Neutrophil (primary cell): ENCODE results near the gene WLS.
"Not testable (repeated sequence)": the region's sequence is repeated elsewhere in the genome, so short reads cannot be mapped to it uniquely, and the experiment has no call there.

Experiments
- H3K27ac ChIP-seq: fragments of 200-600 bp; sonication (generic); 2 replicates; pipeline ENCODE4 v1.5.1; 2016; ENCODE audit warnings: mild to moderate bottlenecking, moderate library complexity
- H3K27me3 ChIP-seq: fragments of 200-600 bp; sonication (generic); 2 replicates; pipeline ENCODE4 v1.6.0; 2016; ENCODE audit warnings: mild to moderate bottlenecking
- H3K36me3 ChIP-seq: fragments of 200-600 bp; sonication (generic); 2 replicates; pipeline ENCODE4 v1.5.1; 2017
- H3K4me1 ChIP-seq, 2 experiments: fragments of 200-600 bp in 1 of 2; sonication (generic) in 1 of 2; 1 replicate in 1 of 2; 2 replicates in 1 of 2; pipeline versions ENCODE4 v1.5.1 to v1.6.1; 2013 to 2016; ENCODE audit warnings: low read depth in 1 of 2, low read length in 1 of 2, mild to moderate bottlenecking in 1 of 2, moderate library complexity in 1 of 2; ENCODE audit not compliant: control insufficient read depth in 1 of 2, insufficient read depth in 1 of 2
- H3K4me3 ChIP-seq, 2 experiments: fragments of 200-600 bp in 1 of 2; sonication (generic) in 1 of 2; 1 replicate in 1 of 2; 2 replicates in 1 of 2; pipeline ENCODE4 v1.5.1; 2013 to 2016; ENCODE audit warnings: low read depth in 1 of 2, low read length in 1 of 2, mild to moderate bottlenecking in 1 of 2, moderate library complexity in 1 of 2
- H3K9me3 ChIP-seq: fragments of 200-600 bp; sonication (generic); 2 replicates; pipeline ENCODE4 v1.5.1; 2016
- CTCF ChIP-seq: fragments of 200-600 bp; sonication (generic); IDR thresholded peaks from 2 replicates; pipeline ENCODE4 v1.5.1; 2016; ENCODE audit warnings: antibody characterized with exemption

The WLS gene

GRCh38 chr1:68164918-68165317 is 67.4 kb downstream of the WLS start:
- H3K27me3 ChIP-seq = no peaks in the 10 kb centered on the region

GRCh38 chr1:68163220-68163619 is 69.1 kb downstream of the WLS start:
- no peaks in the 10 kb centered on the region for H3K36me3 ChIP-seq
- TF ChIP-seq CTCF = no peak
- no peaks in the 10 kb centered on the region for H3K9me3 ChIP-seq
- no peak overlapping the region for H3K4me3 ChIP-seq
- H3K27ac ChIP-seq = no peak overlapping the region
- H3K27me3 ChIP-seq = no peaks in the 10 kb centered on the region
- peaks cover 5 to 6% of the 10 kb centered on the region in 2 experiments for H3K4me1 ChIP-seq

More at GRCh38 chr1:68164918-68165317, 67.4 kb downstream of the WLS start:
- Histone ChIP-seq H3K27ac (no peak overlapping the region), H3K36me3 (no peaks in the 10 kb centered on the region), H3K4me1 (no peaks in the 10 kb centered on the region), H3K4me3 (no peak overlapping the region), H3K9me3 (no peaks in the 10 kb centered on the region)
- TF ChIP-seq CTCF = no peak

DNA sequence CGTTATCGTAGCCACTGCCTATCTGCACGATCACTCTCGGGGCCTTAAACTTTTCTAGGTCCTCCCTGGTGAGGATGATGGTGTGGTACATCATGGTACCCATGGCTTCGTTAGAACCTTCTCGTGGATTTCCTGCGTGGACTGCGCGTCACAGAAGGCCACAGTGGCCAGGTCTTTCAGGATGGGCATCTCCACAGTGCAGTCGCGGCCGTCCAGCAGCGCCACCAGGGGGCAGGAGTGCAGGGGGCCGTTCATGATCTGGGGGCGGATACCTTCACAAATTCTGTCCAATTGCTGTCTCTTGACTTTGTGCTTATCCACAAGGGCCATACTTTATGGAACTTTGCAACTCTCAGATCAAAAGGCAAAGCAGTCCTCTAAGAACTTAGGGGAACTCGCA is 69.6 kb downstream of the WLS start:
- H3K27ac ChIP-seq = no peak overlapping the region
- peaks cover 5 to 6% of the 10 kb centered on the region in 2 experiments for H3K4me1 ChIP-seq
- no peak for TF ChIP-seq CTCF
- no peaks in the 10 kb centered on the region for H3K36me3 ChIP-seq
- no peaks in the 10 kb centered on the region for H3K9me3 ChIP-seq
- no peaks in the 10 kb centered on the region for H3K27me3 ChIP-seq
- no peak overlapping the region for H3K4me3 ChIP-seq

- not testable (repeated sequence) for H3K27me3 ChIP-seq, H3K4me1 ChIP-seq, H3K27ac ChIP-seq, H3K36me3 ChIP-seq, H3K9me3 ChIP-seq, H3K4me3 ChIP-seq
Observed at GRCh38 chr1:68161672-68162071, 70.7 kb downstream of the WLS start.

DNA sequence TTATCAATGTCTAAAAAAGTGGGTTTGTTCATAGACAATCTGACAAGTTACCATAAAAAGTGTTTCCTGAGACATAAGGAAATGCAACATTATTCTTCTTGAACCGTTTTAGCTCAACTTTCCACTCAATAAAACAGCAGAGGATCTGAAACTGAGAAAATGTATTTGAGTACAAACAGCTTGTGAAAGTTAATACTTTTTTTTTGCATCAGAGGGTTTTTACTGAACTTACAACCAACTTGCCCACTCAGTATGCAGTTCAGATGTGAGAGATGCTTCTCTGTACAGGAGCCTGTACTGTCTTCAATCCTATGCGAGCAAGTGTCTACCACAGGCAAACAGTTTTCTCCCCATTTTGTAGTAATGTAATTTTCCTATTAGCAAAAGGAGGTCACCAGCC is 71.4 kb downstream of the WLS start:
- not testable (repeated sequence) for H3K36me3 ChIP-seq, H3K9me3 ChIP-seq, H3K27ac ChIP-seq, H3K4me1 ChIP-seq, H3K27me3 ChIP-seq, H3K4me3 ChIP-seq

DNA sequence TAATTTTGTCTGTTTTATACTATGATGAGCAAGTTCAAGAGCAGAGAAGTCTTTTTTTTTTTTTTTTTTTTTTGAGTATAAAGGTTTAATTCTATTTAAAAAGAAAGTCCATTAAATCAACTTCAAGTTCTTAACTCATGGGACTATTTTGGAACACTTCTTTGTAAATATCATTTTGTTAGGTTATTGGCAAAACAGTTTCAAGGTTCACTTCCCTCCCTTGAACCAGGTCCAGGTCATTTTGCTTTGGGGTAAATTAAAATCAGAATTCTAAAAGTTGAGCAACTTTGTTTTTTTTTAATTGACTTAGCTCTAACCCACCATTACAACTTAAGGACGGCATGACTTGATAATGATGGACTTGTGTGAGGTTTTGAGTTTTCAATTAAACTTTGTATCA is 72.3 kb downstream of the WLS start:
- H3K4me1 ChIP-seq = peaks cover 5 to 6% of the 10 kb centered on the region in 2 experiments
- H3K27ac ChIP-seq = no peak overlapping the region
- no peak overlapping the region for H3K4me3 ChIP-seq
- H3K27me3 ChIP-seq = peaks cover 5% of the 10 kb centered on the region
- TF ChIP-seq CTCF = no peak
- peaks cover 2% of the 10 kb centered on the region for H3K36me3 ChIP-seq
- H3K9me3 ChIP-seq = no peaks in the 10 kb centered on the region

DNA sequence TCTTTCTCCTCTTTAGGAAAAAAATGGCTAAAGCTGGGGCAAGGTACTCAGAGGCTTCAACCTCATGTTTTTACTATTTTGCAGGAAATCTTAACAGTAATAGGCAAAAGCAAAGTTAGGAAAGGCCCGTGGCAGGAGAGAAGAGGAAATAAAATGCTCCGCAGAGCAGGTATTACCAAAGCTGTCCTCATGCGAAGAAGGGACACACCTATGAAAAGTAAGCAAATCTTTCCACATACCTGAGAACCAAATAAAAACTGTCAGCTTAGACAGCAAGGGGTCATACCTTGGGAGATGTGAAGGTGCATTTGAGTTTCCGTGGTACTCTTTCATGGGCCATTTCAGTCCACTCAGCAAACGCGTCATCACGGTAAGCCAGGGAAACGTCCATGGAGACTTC is 73.5 kb downstream of the WLS start:
- Histone ChIP-seq H3K27ac (no peak overlapping the region), H3K4me3 (no peak overlapping the region), H3K27me3 (peaks cover 16% of the 10 kb centered on the region), H3K4me1 (peaks cover 5 to 6% of the 10 kb centered on the region in 2 experiments), H3K36me3 (peaks cover 7% of the 10 kb centered on the region), H3K9me3 (no peaks in the 10 kb centered on the region)
- TF ChIP-seq CTCF = no peak
